ENCODE measurements around the gene TRAK1.

Gene TRAK1

DNA sequence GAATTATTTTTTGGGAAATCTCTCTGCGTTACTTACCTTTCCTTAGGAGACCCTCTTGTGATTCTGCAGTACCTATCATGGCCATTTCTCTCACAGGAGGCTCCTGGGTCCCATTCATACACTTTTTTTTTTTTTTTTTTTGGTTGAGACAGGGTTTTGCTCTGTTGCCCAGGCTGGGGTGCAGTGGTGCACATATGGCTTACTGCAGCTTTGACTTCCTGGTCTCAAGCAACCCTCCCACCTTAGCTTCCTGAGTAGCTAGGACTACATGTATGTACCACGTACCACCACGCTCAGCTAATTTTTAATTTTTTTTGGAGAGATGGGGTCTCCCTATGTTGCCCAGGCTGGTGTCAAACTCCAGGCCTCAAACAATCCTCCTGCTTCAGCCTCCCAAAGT, 36.1 kb downstream of the TRAK1 start:
- no peak for FAIRE-seq

DNA sequence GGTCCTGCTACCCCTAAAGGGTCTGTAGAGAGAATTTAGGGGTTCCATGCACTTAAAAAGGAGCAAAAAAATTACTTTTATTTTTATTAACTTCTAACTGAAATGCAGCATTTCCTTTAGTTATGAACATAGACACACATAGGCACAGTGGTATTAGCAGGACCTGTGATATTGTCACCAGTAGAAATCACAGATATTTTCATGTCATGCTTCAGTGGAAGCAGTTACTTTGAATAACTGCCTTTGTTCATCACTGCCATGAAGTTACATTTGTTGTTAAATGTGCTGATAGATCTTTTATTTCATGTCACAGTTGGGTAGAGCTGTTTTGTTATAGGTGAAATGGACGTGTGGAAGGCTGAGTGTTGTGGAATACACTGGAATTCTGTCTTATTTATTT, 37.4 kb downstream of the TRAK1 start:
- no peak for FAIRE-seq

DNA sequence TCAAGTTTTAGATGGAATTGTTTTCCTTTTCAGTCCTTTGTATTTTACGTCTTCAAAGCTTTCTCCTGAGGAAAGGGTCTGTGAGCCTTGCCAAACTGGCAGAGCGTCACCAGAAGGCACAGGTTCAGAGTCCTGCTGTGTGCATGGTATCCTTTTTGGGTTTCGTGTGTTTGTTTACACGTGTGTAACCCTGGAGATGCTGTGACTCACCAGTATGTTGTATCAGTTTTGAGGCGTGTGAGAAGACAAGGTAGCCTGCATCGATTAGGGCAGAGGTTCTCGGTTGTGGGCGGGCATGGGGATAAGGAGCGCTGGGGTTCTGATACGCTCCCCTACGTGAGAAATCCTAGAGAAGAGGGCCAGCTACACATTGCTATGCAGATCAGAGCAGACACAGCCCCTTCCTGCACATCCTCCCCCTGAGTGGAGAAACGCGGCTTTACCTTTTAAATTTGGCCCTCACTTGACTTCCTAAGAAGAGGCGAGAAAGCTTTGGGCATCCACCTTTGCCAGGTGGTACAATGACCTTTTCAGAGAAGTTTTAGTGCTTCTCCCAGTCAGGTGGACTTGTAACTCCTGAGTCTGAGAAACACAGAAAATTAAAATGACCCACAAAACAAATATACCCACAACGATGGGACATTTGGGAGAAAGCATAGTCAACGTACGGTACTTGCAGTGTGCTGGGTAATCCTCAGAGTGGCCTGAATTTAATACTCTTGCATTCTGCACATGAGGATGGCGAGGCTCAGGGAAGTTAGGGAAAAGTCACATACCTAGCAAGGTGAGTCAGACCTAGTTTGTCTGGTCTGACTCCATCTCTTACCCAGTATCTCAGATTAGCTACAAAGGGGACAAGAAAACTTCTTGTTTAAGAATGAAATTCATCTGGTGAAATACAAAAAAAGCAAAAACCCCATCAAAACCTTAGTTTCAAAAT, 38.1 kb downstream of the TRAK1 start:
- no peak for FAIRE-seq

DNA sequence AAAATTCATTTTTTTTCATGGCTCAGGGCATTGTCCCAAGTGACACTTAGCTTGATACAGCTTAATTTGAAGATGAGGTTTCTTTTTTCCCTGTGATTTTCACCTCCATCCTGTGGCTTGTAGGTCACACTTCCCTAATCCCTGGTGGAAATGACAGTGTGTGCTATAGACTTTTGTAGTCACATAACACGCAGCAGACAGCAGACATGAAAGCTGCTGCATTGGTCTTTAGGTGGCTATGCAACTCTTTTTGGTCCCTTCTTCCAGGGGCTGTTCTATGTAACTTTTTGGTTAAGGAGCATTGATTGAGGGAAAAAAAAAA, 38.8 kb downstream of the TRAK1 start:
- no peak for FAIRE-seq

GRCh38 chr3:42130329-42131070, 39.3 kb downstream of the TRAK1 start:
- no peak for FAIRE-seq

- no peak for FAIRE-seq
Measured at GRCh38 chr3:42133500-42134298, 42.5 kb downstream of the TRAK1 start.

DNA sequence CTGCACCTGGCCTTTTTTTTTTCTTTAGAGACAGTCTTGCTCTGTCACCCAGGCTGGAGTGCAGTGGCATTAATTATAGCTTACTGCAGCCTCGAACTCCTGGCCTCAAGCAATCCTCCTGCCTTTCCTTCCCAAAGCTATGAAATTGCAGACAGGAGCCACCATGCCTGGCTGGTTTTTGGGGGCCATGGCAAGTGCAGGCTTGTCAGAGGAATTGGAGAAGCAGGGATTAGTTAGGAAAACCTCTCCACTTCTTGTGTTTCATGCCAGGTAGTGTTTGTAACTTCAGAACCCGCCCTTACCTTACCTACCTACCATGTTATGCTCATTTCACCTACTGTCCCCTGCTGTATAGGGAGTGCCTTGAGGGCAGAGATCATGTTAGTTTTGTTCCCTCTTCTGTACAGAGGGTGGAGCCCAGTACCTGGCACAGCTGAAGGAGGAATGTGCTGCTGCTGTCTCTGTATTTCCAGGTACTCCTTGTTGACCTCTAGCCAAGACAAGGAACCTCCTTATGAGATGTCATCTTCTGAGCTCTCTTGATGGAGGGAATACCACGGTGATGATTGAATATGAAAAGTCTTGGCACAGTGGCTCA, 43.8 kb downstream of the TRAK1 start:
- no peak for FAIRE-seq

DNA sequence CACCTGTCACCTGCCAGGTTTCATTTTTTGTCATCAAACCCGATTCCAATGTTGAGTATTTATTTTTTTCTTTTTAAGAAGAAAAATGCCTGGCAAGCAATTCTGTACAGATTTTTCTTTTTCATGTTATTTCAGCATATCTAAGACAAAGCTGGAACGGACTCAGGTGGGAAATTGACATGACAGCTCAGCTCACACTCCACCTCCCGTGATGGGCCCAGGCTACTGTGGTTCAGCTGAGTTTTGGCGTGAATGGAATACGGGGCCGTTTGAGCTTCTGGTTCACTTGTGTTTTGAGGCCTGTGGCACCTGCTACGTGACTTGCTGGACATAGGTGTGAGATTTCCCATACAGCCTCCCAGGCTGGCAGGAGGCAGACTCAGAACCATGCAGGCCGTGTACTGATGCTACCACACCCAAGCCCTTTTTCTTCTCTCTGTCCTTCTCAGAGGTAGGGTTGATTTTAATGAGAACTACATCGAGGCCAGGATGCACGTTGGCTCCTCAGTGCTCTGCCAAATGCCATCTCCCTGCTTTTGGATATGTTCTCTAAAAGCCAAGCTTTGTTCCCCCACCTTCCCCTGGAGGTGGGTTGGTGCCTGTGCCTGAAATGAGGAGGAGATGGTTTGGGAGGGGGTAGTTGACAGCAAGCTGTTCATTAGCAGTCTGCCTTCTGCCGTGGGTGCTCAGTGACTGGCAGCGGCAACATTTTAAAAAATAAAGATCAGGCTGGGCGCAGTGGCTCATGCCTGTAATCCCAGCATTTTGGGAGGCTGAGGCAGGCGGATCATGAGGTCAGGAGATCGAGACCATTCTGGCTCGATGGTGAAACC, 48.7 kb downstream of the TRAK1 start:
- no peak for FAIRE-seq

DNA sequence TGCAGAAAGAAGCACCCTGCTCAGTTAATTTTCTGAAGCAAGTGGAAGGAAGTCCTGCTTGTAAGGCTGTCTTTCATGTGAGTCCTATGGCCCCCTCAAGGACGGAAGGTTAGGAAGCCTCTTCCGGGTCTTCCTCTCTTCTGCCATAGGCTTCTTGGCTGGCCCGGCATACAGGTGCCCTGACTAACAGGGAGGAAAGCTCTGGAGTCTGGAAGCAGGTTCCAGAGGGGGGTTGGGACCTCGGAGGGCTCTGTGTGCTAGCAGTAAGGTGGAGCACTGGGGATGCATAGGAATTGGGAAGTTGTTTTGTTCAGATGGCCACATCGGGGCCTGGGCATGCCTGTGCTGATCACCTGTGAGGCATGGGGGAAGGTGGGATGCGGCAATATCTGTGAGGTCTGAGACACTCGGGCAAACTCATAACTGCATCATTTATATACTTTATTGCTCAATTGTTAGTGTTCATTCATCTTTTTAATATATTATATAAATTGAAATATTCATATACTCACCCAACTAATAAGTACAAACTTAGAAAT, 49.6 kb downstream of the TRAK1 start:
- no peak for FAIRE-seq

DNA sequence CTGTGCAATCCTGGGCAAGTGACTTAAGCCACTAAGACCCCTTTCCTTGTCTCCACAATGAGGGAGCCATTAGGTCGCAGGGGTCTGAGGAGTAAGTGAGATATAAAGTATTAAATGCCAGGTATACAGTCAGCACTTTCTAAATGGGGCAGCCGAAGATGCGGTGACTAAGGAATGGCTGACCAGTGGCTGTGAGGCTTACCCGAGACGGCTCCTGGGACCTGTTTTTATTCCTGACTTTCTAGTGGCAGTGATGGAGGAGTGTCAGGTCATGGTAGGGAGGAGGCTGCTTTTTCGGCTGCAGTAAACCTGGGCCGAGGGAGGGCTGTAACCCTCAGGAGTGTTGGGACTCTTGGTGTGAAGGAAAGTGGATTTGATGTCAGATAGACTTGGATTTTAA, 52.3 kb downstream of the TRAK1 start:
- no peak for FAIRE-seq

DNA sequence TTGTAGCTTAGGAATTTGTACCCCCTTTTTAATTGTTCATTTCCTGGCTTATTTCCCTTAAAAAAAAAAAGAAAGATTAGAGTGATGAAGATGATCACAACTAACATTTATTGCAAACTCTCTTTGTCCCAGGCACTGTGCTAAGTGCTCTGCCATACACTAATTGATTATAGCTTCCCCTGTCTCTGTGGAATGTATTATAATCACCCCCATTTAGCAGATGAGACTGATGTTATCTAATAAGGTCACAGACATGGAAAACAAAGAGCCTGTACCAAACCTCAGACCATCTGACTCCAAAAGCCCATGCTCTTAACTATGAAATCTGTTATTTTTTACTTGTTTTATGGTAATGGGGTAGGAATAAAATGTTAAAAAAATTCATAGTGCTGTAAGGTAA, 53.1 kb downstream of the TRAK1 start:
- FAIRE-seq: no peak

DNA sequence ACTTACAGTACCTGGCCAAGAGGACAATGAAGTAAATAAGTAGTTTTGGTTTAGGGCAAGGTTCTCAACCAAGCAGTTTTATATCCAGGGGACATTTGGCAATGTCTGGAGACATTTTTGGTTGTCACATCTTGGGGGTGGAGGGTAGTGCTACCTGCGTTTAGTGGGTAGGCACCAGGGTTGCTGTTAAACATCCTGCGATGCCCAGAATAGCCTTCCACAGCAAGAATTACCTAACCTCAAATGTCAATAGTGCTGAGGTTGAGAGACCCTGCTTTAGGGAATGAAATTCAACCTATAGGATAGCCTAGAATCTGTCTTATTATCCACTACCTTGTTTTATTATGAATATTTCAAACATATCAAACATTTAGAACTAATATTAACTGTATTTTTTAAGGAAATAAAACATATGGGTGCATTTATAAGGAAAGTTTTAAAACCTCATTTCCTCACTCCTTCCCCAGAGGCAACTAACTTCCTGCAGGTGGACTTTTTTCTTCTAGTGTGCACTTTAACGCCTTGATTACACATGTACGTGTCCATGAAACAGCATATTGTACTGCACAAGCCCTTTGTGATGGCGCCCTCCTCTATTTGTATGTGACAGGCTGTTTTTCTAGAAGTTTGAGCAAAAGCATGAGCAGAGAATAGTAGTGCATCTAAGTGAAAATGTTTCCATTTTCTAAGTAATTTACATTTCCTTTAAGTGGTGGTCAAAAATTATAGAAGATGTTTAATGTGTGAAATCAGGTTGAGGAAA, 57.1 kb downstream of the TRAK1 start:
- FAIRE-seq: no peak

DNA sequence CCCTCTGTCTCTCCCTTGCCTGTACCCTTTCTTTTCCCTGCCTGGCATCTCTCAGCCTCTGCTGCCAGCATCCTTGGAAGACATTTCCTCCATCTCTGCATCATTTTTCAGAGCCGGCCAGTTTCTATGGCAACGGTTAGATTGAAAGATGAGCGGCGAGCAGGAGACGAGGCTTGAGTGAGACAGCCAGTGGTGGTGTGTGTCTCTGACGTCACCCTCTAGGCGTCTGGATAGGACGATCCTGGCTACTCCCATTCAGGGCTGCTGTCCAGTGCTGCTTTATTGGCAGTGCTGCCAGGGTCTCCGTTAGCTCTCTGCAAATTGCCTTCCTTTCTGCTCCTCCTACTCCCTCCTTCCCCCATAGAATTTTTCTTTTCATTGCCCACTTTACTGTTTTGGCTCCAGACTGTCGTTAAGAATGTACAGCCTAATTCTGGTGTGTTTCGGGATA, 57.9 kb downstream of the TRAK1 start:
- no peak for FAIRE-seq

GRCh38 chr3:42149532-42149931, 58.4 kb downstream of the TRAK1 start:
- FAIRE-seq: no peak

DNA sequence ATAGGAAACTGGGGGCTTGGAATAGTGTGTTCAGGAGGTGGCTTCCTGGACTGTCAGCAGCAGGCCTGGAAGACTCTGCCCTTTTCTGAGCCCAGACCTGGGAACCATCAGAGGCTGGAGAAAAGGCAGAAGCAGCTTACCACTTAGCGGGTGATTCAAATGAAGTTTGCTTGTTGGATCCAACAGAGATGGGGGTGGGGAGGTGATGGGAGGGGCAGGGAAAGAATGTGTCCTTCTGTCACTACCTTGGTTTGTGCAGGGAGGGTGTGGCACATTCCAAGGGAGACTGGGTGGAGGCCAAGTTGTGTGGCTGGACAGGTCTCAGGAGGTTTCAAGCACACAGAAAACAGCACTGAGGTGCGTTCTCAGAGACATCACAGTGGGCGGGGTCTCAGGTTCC, 58.8 kb downstream of the TRAK1 start:
- no peak for FAIRE-seq

DNA sequence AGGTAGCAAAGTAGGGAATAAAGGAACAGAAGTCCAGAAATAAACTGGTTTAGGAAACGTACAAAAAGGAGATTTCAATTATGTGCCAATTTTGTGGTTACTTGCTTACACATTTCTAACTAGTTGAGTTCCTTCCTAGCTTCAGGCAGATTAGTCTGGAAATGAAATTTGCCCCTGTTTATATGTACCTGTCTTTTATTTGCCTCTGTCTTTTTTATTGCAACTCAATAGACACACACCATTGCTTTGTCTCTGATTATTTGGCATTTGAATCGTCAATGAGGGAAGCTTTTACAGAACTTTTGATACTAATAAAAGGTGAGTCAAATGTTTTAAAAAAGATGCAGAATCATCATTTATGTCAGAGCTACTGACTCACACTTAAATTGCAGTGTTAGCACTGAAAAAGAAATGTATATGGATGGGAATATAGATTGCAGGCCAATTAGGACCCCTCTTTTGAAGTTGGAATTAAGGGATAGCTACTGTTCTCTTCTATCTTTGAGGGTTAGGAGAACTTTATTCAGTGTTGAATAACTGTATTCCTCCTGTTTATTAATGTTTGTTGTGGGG, 60.5 kb downstream of the TRAK1 start:
- no peak for FAIRE-seq

DNA sequence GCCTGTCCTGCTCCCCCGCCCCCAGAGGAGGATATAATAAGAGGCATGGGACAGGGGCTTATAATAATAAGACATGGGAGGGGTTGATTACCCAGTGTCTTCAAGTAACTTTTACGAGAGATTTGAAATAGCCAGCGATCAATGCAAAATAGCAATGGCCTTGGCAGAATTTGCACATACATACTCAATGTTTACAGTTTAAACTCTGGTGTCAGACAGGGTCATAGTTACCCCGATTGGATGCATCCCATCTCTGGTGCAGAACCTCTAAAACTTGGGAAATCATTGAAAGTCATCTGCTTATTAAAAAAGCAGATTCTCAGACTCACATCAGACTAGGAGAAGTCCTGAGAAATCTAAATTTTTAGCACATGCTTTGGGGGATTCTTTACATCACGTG, 61.0 kb downstream of the TRAK1 start:
- FAIRE-seq: no peak

DNA sequence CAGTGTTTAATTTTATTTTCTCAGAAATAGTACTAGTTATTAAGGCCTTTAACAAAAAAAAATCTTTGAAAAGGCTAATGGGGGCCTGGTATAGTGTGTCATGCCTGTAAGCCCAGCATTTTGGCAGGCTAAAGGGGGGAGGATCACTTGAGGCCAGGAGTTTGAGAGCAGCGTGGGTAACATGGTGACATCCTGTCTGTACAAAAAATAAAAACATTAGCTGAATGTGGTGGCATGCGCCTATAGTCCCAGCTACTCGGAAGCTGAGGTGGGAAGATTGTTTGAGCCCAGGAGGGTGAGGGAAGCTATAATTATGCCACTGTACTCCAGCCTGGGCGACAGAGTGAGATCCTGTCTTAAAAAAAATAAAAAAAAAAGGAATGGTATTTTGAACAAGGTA, 61.9 kb downstream of the TRAK1 start:
- no peak for FAIRE-seq

DNA sequence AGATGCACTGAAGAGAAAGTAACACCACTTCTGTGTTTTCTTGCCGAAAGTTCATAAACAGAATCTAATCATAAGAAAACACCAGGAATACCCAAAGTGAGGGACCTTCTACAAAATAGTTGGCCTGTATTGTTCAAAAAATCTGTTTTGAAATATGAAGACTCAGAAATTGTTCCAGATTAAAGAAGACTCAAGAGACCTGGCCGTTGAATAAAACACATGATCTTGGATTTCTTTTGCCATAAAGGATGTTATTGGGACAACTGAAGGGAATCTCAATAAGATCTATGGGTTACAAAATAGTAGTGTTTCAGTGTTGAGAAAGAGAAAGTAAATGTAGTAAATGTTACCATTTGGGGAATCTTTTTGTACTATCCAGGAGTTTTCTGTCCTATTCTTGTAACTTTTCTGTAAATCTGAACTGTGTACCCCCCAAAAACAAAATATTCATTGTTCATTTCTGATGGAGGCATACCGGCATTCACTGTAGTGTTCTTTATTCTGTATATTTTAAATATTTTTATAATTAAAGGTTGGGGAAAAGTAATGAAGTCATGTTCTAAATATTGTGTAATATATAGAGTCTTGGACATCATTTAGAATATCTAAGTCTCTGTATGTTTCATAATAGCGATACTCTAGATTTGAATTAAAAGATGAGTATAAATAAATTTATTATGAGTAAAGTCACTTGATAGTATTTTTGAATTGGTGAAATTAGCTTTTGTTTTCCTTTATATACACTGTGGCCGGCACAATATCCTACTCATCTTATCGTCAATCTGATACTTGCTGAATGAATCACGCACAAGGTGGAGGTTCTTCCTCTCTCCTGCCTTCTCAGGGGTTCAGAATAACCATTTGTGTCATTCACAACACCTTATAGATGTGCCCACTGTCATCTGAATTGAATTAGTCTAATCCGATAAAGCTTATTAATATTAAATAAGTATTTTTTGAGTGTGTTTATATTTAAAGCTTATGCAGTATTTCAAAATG, 66.7 kb downstream of the TRAK1 start:
- FAIRE-seq: no peak

All from G401.6 (cell line).